Loucy (cell line): ENCODE data around the gene RARB.

Experiments
- CTCF ChIP-seq: fragments of 200-600 bp; sonication (generic); conservative IDR thresholded peaks from 2 replicates; pipeline ENCODE4 v1.5.1; 2014; ENCODE audit warnings: mild to moderate bottlenecking, antibody characterized with exemption, low read length
- EZH2phosphoT487 ChIP-seq: fragments of 200-600 bp; IDR thresholded peaks from 2 replicates; pipeline ENCODE4 v1.6.1; 2018; ENCODE audit warnings: antibody characterized with exemption, mild to moderate bottlenecking, moderate library complexity, borderline replicate concordance

GRCh38 chr3:25587526-25587925 is 159.5 kb downstream of the RARB start:
- TF ChIP-seq CTCF: no peak
- TF ChIP-seq EZH2phosphoT487: no peak
